Activated CD8-positive, alpha-beta memory T cell treated with anti-CD3 and anti-CD28 coated beads, Interleukin-2, amount 10 ng/mL, durations not matched to agents 7 days and 5 days (primary cell): ENCODE results near the gene CEP104. TPM values are rescaled to one million over a fixed set of nuclear protein-coding genes. Genes with fewer than 3 reads are reported as not detected.
A peak's percentile ranks its signal among the peaks of the same experiment; 100 is the strongest.

Experiments used
- ATAC-seq: fragments of 150-1000 bp; cut with Tn5 transposase; one replicate; pipeline ENCODE4 v1.10.0; 2021; ENCODE audit warnings: moderate library complexity
- CTCF ChIA-PET: fragments of 350-600 bp; sonication (Branson Sonifier 250); formaldehyde crosslinking; loops from one replicate; lab custom pipeline; 2021; ENCODE audit warnings: antibody characterized with exemption; lab: Charles Lee
- DNase-seq: peaks from one replicate; pipeline ENCODE4 v3.0.0-alpha.2; 2020
- H3K27ac Mint-ChIP-seq: one replicate; pipeline ENCODE4 v1.8.0; 2021; ENCODE audit warnings: mild to moderate bottlenecking, mixed read lengths
- H3K27me3 Mint-ChIP-seq: one replicate; pipeline ENCODE4 v1.8.0; 2021; ENCODE audit warnings: mixed read lengths
- H3K36me3 Mint-ChIP-seq: one replicate; pipeline ENCODE4 v1.8.0; 2021; ENCODE audit warnings: mild to moderate bottlenecking, mixed read lengths
- H3K4me1 Mint-ChIP-seq: one replicate; pipeline ENCODE4 v1.8.0; 2021; ENCODE audit warnings: mixed read lengths
- H3K4me3 Mint-ChIP-seq: one replicate; pipeline ENCODE4 v1.8.0; 2021; ENCODE audit warnings: mild to moderate bottlenecking, moderate library complexity, mixed read lengths
- H3K9me3 Mint-ChIP-seq: one replicate; pipeline ENCODE4 v1.8.0; 2022; ENCODE audit warnings: low read depth, mixed read lengths
- total RNA-seq, 2 experiments: library from RNA; stranded (reverse); gene quantifications; one replicate each; pipeline ENCODE4 v1.2.3, GENCODE V29; 2021

The CEP104 gene
- total RNA-seq, 2 experiments from 2014 or later: 45.0 to 52.2 TPM

DNA sequence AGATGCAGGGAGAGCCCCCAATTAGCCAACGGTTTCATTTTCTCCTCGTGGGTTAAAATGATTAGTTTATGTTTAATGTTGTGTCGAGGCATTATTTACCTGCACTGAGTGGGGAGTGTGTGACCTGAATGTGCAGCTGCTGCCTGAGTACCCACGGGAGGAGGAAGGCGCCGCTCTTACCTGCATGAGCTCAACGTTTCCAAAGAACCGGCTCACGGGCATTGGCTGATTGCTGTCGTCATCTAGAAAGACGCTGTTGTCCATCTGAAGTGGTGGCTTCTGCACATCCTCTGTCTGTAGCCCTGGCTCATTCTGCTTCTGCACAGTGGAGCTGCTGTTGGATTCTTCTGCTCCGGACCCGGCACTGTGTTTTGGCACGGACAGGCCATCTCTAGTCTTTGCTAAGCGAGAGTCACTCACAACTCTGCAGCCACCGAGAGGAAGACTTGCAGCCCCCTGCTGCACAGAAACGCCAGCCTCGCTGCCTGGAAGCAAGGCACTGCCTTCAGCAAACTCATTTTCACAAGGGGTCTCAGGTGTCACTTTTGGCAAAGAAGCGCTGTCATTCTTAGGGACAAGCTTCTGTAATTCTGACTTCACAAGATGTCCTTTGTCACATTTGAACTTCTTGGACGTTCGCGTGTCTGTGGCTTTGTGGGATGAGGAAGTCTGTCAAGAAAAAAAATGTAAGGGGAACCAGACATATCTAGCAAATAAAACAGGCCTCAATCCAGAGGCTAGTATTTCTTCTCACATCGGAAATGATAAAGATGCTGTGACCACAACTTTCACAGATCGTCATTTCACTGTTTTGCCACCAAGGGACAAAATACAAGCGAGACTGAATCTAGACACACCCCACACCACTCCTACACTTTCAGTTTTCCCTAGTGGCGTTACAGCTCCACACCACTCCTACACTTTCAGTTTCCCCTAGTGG is 33.6 kb upstream of the CEP104 start:
- CTCF ChIA-PET: interaction anchor here (0.9 to 3.4 kb wide), 3 partner anchors 8 to 33 kb away, joined by 3 to 16 read pairs (median 8); partner anchors contain the start of genes C1orf174, CEP104 and DFFB
- peak overlapping the region; percentile 39 for H3K4me3 Mint-ChIP-seq
- ATAC-seq (peak; percentile 83), DNase-seq (peak; percentile 48)
- peak overlapping the region; percentile 80 for H3K27ac Mint-ChIP-seq
- H3K4me1 Mint-ChIP-seq: peaks cover 24% of the 10 kb centered on the region
- no peaks in the 10 kb centered on the region for H3K9me3 Mint-ChIP-seq
- H3K36me3 Mint-ChIP-seq: peaks cover 34% of the 10 kb centered on the region
- H3K27me3 Mint-ChIP-seq: no peaks in the 10 kb centered on the region

DNA sequence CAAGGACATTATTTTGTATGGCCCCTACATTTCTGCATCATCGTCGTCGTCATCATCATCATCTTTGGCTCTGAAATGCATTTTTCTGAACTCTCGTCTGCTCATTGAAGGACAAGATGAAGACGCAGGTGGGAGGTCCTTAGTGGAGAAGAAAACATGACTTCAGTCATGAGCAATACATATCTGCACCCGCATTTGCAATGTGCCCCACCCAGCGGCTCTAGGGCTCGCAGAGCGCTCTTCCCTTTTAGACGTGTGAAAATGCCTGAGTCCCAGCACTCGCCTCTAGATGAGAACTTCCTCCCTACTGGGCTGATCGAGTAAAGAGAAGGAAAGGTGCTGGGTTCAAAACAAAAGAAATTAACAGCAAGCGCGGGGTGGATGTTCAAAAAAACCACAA is 32.9 kb upstream of the CEP104 start:
- Mint-ChIP-seq H3K36me3 (peaks cover 34% of the 10 kb centered on the region), H3K4me3 (peak overlapping the region; percentile 39), H3K27ac (peak overlapping the region; percentile 80), H3K27me3 (no peaks in the 10 kb centered on the region), H3K9me3 (no peaks in the 10 kb centered on the region), H3K4me1 (peaks cover 24% of the 10 kb centered on the region)
- ATAC-seq (peak; percentile 56), DNase-seq (peak; percentile 51)
- CTCF ChIA-PET: interaction anchor here (3.4 kb wide), 1 partner anchor 10 kb away, joined by 16 read pairs; the partner anchor contains the start of gene C1orf174

DNA sequence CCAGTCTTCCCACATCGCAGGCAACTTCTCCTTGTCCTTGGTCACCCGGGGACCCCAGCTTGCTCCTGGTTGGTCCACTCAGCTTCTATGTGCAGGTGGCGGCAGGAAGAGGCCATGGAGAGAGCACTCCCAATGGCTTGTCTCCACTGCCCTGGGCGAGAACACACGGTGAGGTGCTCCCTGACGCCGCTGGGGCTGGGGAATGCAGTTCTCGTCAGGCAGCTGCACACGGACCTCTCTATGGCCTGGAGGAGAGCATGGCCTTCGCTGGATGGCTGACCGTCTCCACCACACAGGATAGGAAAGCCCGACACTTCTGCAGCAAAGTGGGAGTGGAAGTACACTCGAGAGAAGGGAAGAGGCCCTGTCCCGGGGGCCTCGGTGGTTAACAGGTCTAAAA is 31.3 kb upstream of the CEP104 start:
- DNase-seq (no peak), ATAC-seq (no peak)
- Mint-ChIP-seq H3K27me3 (no peaks in the 10 kb centered on the region), H3K4me3 (no peak overlapping the region), H3K9me3 (no peaks in the 10 kb centered on the region), H3K27ac (no peak overlapping the region), H3K4me1 (peaks cover 28% of the 10 kb centered on the region), H3K36me3 (peaks cover 40% of the 10 kb centered on the region)
- CTCF ChIA-PET: interaction anchor here (3.4 kb wide), 1 partner anchor 11 kb away, joined by 16 read pairs; the partner anchor contains the start of gene C1orf174

DNA sequence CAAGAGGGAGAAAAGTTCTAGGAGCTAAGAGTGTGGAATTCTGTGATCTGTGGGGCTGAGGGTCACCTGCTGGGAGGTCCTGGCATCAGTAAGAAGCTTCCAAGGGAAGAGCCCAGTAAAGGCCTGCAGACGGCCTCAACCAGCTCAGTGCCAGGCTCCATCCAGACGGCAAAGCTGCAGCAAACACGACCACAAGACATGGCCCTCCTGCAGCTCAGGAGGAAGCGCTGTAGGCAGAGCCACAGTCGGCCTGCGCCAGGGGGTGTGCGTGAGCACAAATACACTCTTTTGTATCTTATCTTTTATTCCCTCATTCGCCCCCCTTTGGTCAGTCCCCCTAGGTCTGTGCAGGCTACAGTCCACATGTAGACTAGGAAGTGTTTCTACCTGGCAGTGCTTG is 29.7 kb upstream of the CEP104 start:
- Mint-ChIP-seq H3K36me3 (peaks cover 37% of the 10 kb centered on the region), H3K4me1 (peaks cover 30% of the 10 kb centered on the region), H3K9me3 (no peaks in the 10 kb centered on the region), H3K4me3 (no peak overlapping the region), H3K27me3 (no peaks in the 10 kb centered on the region), H3K27ac (no peak overlapping the region)
- DNase-seq (no peak), ATAC-seq (no peak)
- CTCF ChIA-PET: interaction anchor here (1.4 kb wide), 1 partner anchor 31 kb away, joined by 3 read pairs; no protein-coding TSS in a partner anchor

DNA sequence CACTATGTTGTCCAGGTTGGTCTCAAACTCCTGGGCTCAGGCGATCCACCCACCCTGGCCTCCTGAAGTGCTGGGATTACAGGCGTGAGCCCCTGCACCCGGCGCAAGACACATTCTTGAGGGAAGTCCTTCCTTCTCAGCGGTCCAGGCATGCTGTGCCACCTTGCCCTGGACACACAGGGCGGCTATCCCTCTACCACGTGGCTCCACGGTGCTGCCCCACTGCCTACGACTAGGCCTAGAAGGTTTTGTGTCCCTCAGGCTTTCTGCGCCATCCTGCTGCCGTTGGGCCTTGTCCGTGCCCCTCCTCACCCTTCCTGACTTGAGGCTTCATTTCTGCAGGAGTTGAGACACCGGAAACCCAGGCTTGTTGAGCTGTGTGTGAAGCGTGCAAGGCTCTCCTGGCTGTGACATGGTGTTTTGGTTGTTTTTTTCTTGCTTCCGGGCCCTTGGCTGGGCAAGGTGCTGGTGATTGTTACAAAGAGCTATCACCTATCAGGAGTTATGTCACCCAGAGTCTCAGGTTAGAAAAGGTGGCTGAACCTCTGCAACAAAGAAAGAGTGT is 29.2 kb upstream of the CEP104 start:
- no peak overlapping the region for H3K27ac Mint-ChIP-seq
- H3K27me3 Mint-ChIP-seq: no peaks in the 10 kb centered on the region
- H3K4me3 Mint-ChIP-seq: no peak overlapping the region
- no peaks in the 10 kb centered on the region for H3K9me3 Mint-ChIP-seq
- no peak for DNase-seq
- H3K36me3 Mint-ChIP-seq: peaks cover 34% of the 10 kb centered on the region
- CTCF ChIA-PET: interaction anchor here (0.8 to 1.4 kb wide), 2 partner anchors 13 to 30 kb away, joined by 3 read pairs; partner anchors contain the start of gene C1orf174
- no peak for ATAC-seq
- peaks cover 29% of the 10 kb centered on the region for H3K4me1 Mint-ChIP-seq

DNA sequence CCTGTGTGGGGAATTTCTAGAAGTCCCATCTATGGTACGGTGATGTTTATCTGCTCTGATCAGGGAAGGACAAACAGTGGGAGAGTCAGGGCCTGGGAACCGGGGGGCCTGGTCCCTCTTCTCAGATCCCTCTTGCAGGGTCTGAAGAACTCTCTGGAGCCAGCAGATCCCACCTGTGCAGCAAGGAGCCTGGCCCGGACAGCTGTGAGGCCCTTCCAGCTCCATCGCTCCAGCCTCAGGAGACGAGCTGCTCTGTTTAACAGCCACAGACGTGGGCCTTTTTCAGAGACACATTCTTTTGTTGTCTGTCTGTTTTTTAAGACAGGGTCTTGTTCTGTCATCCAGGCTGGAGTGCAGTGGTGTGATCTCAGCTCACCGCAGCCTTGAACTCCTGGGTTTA is 28.6 kb upstream of the CEP104 start:
- no peak for DNase-seq
- Mint-ChIP-seq H3K4me3 (no peak overlapping the region), H3K9me3 (no peaks in the 10 kb centered on the region), H3K36me3 (peaks cover 30% of the 10 kb centered on the region), H3K4me1 (peaks cover 27% of the 10 kb centered on the region), H3K27ac (no peak overlapping the region), H3K27me3 (no peaks in the 10 kb centered on the region)
- ATAC-seq: no peak
- CTCF ChIA-PET: interaction anchor here (0.8 to 1.4 kb wide), 2 partner anchors 14 to 30 kb away, joined by 3 read pairs; partner anchors contain the start of gene C1orf174

DNA sequence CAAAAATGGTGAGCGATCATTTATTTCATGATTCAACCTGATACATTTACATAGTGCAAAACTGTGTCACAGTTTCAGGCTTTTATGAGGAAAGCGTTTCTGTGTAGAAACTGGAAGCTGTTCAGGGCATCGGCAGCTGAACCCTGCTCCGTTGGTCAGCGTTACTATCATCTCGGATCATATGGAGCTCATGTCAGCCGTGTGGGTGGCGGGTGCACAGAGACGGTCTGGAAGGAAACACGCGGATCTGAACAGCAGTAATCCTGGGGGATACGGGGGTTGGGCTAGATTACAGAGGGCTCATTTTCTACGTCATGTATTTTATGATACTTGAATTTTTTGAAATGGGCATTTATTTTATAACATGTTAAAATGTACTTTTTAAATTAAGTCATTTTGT is 28.0 kb upstream of the CEP104 start:
- Mint-ChIP-seq H3K4me3 (no peak overlapping the region), H3K27ac (peak overlapping the region; percentile 24), H3K27me3 (no peaks in the 10 kb centered on the region), H3K9me3 (no peaks in the 10 kb centered on the region), H3K36me3 (peaks cover 24% of the 10 kb centered on the region), H3K4me1 (peaks cover 21% of the 10 kb centered on the region)
- DNase-seq (no peak), ATAC-seq (no peak)
- CTCF ChIA-PET: interaction anchor here (0.8 kb wide), 1 partner anchor 14 kb away, joined by 3 read pairs; the partner anchor contains the start of gene C1orf174

DNA sequence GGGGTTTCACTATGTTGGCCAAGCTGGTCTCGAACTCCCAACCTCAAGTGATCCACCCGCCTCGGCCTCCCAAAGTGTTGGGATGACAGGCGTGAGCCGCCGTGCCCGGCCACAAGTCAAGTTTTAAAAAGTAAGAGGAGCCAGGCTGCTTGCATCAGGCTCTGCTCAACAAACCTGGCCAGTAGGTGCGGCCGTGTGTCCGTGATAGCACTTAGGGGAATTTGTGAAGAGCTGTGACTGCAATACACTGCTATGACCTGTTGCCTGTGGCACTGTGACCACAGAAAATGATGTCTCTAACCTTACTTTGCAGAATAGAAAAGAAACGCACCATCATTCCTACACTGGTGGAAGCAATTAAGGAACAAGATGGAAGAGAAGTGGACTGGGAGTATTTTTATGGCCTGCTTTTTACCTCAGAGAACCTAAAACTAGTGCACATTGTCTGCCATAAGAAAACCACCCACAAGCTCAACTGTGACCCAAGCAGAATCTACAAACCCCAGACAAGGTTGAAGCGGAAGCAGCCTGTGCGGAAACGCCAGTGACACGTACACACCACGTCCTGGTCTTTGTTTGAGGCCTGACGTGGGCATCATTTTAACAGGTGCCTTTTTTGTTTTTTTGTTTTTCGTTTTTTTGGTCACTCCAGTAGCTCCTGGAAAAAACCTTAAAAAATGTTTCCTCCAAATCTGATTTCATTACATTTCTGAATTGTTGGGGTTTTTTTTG is 26.3 kb upstream of the CEP104 start:
- H3K36me3 Mint-ChIP-seq: peaks cover 29% of the 10 kb centered on the region
- no peaks in the 10 kb centered on the region for H3K27me3 Mint-ChIP-seq
- DNase-seq (peak; percentile 65), ATAC-seq (peak; percentile 67)
- H3K9me3 Mint-ChIP-seq: peaks cover 4% of the 10 kb centered on the region
- CTCF ChIA-PET: interaction anchor here (1.0 to 1.8 kb wide), 4 partner anchors 7 to 26 kb away, joined by 3 to 5 read pairs (median 4); partner anchors contain the start of genes C1orf174, CEP104 and DFFB
- no peak overlapping the region for H3K4me3 Mint-ChIP-seq
- peaks cover 13% of the 10 kb centered on the region for H3K4me1 Mint-ChIP-seq
- peak overlapping the region; percentile 81 for H3K27ac Mint-ChIP-seq

DNA sequence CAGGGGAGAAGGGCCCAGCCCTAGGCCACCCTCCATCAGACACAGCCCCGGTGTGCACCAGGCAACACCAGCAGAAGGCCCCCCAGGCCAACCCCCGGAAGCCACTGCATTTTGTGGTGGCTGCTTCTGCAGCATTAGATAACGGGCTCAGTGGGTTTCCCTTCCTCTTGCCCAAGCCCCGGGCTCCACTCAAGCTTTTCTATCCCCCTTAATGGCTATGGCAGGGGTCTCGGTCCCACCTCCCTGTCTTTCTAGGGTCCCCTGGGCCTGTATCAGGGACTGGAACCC is 24.1 kb upstream of the CEP104 start:
- CTCF ChIA-PET: interaction anchor here (1.1 to 2.0 kb wide), 2 partner anchors 19 to 24 kb away, joined by 3 to 4 read pairs; partner anchors contain the start of genes C1orf174, CEP104 and DFFB
- DNase-seq (no peak), ATAC-seq (peak; percentile 34)
- H3K4me1 Mint-ChIP-seq: peaks cover 13% of the 10 kb centered on the region
- no peaks in the 10 kb centered on the region for H3K27me3 Mint-ChIP-seq
- H3K36me3 Mint-ChIP-seq: peaks cover 23% of the 10 kb centered on the region
- peak overlapping the region; percentile 73 for H3K27ac Mint-ChIP-seq
- H3K9me3 Mint-ChIP-seq: peaks cover 4% of the 10 kb centered on the region
- no peak overlapping the region for H3K4me3 Mint-ChIP-seq

DNA sequence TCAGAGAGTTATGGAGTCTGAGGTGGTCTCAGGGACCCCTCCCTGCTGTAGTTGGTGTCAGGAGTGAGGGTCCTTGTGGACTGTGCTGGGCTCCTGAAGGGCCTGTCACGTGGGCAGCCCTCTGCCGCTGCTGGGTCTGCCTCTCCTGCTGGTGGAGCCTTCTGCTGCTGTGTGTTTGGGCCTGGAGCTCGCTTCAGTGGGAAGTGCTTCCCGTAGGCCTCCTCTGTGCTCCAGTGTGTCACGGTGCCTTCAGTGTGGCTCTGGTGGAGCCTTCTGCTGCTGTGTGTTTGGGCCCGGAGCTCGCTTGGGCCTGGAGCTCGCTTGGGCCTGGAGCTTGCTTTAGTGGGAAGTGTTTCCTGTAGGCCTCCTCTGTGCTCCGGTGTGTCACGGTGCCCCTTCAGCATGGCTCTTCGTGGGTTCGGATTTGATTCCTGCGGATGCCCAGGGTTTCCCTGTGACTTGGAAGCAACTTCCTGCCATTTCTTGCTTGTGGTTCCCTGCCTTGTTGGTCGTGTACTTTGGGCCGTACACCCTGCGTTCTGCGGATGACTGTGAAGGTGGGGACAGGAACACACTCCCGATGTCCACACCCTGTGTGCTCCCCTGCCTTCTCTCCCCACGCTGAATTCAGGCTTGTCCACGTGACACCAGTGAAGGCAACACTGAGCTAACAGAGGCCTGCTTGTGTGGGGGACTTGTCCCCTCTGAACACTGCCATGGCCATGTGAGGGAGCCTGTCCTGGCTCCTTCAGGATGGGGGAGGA is 23.6 kb upstream of the CEP104 start:
- no peak for DNase-seq
- no peak overlapping the region for H3K4me3 Mint-ChIP-seq
- no peaks in the 10 kb centered on the region for H3K27me3 Mint-ChIP-seq
- no peak for ATAC-seq
- peaks cover 4% of the 10 kb centered on the region for H3K9me3 Mint-ChIP-seq
- peaks cover 13% of the 10 kb centered on the region for H3K4me1 Mint-ChIP-seq
- H3K36me3 Mint-ChIP-seq: peaks cover 23% of the 10 kb centered on the region
- peak overlapping the region; percentile 73 for H3K27ac Mint-ChIP-seq
- CTCF ChIA-PET: interaction anchor here (1.1 to 2.0 kb wide), 2 partner anchors 19 to 24 kb away, joined by 3 to 4 read pairs; partner anchors contain the start of genes C1orf174, CEP104 and DFFB

DNA sequence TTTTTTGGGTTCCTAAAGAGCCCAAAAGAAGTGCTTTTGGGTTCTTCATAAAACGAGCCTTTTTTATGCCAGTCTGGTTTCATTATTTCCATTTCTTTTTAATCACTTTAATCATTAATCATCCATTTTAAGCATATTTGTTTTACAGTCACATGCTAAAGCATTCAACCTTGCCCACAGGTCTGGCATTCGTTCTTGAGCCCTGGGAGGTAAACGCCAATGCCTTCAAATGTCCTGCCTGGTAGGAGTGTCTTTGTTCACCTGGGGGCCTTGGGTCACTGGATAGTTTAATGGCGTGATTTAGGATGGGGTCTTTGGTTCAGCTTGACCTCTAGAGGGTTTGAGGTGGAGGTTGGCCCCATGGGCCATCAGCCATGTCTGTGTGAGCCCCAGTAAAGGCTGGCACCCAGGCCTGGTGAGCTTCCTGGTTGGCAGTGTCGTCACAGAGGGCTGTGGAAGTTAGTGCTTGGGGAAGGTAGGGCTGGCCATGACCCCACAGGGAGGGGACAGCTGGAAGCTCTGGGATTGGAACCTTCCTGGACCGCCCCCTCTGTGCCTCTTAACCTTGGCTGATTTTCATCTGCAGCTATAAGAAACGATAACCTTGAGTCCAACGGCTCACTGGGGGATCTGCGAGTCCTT is 22.9 kb upstream of the CEP104 start:
- no peak overlapping the region for H3K4me3 Mint-ChIP-seq
- no peaks in the 10 kb centered on the region for H3K27me3 Mint-ChIP-seq
- no peak for ATAC-seq
- peaks cover 29% of the 10 kb centered on the region for H3K36me3 Mint-ChIP-seq
- CTCF ChIA-PET: interaction anchor here (2.0 kb wide), 1 partner anchor 23 kb away, joined by 4 read pairs; the partner anchor contains the start of genes CEP104 and DFFB
- H3K9me3 Mint-ChIP-seq: peaks cover 4% of the 10 kb centered on the region
- H3K4me1 Mint-ChIP-seq: peaks cover 13% of the 10 kb centered on the region
- no peak for DNase-seq
- no peak overlapping the region for H3K27ac Mint-ChIP-seq

DNA sequence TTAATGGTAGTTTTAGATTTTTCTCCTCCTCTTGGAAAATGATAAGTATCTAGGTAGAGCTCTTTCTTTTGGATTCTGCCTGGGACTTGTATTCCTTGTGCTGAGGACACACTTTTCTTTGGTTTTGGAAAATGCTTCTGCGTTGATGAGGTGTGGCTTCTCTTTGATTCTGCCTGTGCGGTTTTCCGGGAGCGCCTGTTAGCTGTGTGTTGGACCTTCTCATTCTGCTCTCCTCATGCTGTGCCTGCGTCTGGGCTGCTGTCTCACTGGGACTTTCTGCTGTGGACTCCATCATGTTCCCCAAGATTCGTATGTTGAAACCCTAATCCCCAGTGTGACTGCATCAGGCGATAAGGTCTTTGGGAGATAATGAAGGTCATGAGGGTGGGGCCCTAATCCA is 22.1 kb upstream of the CEP104 start:
- ATAC-seq (no peak), DNase-seq (no peak)
- Mint-ChIP-seq H3K4me1 (peaks cover 11% of the 10 kb centered on the region), H3K27ac (no peak overlapping the region), H3K36me3 (peaks cover 26% of the 10 kb centered on the region), H3K27me3 (no peaks in the 10 kb centered on the region), H3K9me3 (peaks cover 4% of the 10 kb centered on the region), H3K4me3 (no peak overlapping the region)
- CTCF ChIA-PET: no interaction called here
